Activated CD4-positive, alpha-beta T cell treated with anti-CD3 and anti-CD28 coated beads for 36 hours (primary cell): ENCODE results near the gene TMEM14C. TPM values are rescaled to one million over a fixed set of nuclear protein-coding genes. Genes with fewer than 3 reads are reported as not detected.

Experiments
- ATAC-seq: fragments of 200-7000 bp; cut with Tn5 transposase; one replicate; pipeline ENCODE4 v1.10.0; 2021; ENCODE audit warnings: mild to moderate bottlenecking, moderate library complexity
- CTCF ChIA-PET: fragments of 350-600 bp; sonication (Branson Sonifier 250); formaldehyde crosslinking; loops from one replicate; lab custom pipeline; 2021; ENCODE audit warnings: antibody characterized with exemption; lab: Charles Lee
- POLR2A ChIA-PET: fragments of 350-600 bp; sonication (Branson Sonifier 250); formaldehyde crosslinking; loops from one replicate; lab custom pipeline; 2021; ENCODE audit warnings: antibody characterized with exemption, inconsistent platforms; lab: Charles Lee
- DNase-seq: peaks from one replicate; pipeline ENCODE4 v3.0.0-alpha.2; 2020
- H3K27ac Mint-ChIP-seq: one replicate; pipeline ENCODE4 v1.8.0; 2021; ENCODE audit warnings: mixed read lengths
- H3K27me3 Mint-ChIP-seq: one replicate; pipeline ENCODE4 v1.8.0; 2021; ENCODE audit warnings: mixed read lengths
- H3K36me3 Mint-ChIP-seq: one replicate; pipeline ENCODE4 v1.8.0; 2021; ENCODE audit warnings: low read depth, mixed read lengths
- H3K4me1 Mint-ChIP-seq: one replicate; pipeline ENCODE4 v1.8.0; 2021; ENCODE audit warnings: mixed read lengths
- H3K4me3 Mint-ChIP-seq: one replicate; pipeline ENCODE4 v1.8.0; 2021; ENCODE audit warnings: mild to moderate bottlenecking, moderate library complexity, mixed read lengths
- H3K9me3 Mint-ChIP-seq: one replicate; pipeline ENCODE4 v1.8.0; 2021; ENCODE audit warnings: low read depth, mixed read lengths
- intact Hi-C, 2 experiments: fragments of 100-400 bp; cut with DNase I in 1 of 2; cut with micrococcal nuclease in 1 of 2; formaldehyde crosslinking; loops; one replicate each; pipeline versions ENCODE4 v1.14.2 to v1.15.1; 2022 to 2024; cut with DNase I, micrococcal nuclease
- total RNA-seq, 2 experiments: library from RNA; stranded (reverse); gene quantifications; one replicate each; pipeline ENCODE4 v1.2.3, GENCODE V29; 2021

The TMEM14C gene
- total RNA-seq, 2 experiments from 2014 or later: 67.6 to 81.7 TPM

GRCh38 chr6:10763006-10763405 lies 40.1 kb downstream of the TMEM14C start:
- Mint-ChIP-seq H3K9me3 (no peaks in the 10 kb centered on the region), H3K4me3 (no peak overlapping the region), H3K27me3 (no peaks in the 10 kb centered on the region), H3K4me1 (peaks cover 17% of the 10 kb centered on the region), H3K36me3 (peaks cover 35% of the 10 kb centered on the region), H3K27ac (no peak overlapping the region)
- intact Hi-C loops: no loop called here
- DNase-seq (no peak), ATAC-seq (no peak)
- CTCF ChIA-PET: no interaction called here
- POLR2A ChIA-PET: no interaction called here

- no peaks in the 10 kb centered on the region for H3K9me3 Mint-ChIP-seq
- no peaks in the 10 kb centered on the region for H3K4me1 Mint-ChIP-seq
- DNase-seq: no peak
- intact Hi-C loops: no loop called here
- POLR2A ChIA-PET: no interaction called here
- no peaks in the 10 kb centered on the region for H3K27me3 Mint-ChIP-seq
- no peak for ATAC-seq
- H3K36me3 Mint-ChIP-seq: peaks cover 17% of the 10 kb centered on the region
- CTCF ChIA-PET: no interaction called here
- H3K27ac Mint-ChIP-seq: no peak overlapping the region
- no peak overlapping the region for H3K4me3 Mint-ChIP-seq
Observed at GRCh38 chr6:10769419-10769818, 46.5 kb downstream of the TMEM14C start.

- intact Hi-C loops: no loop called here
- Mint-ChIP-seq H3K27ac (no peak overlapping the region), H3K4me3 (no peak overlapping the region), H3K9me3 (no peaks in the 10 kb centered on the region), H3K36me3 (peaks cover 22% of the 10 kb centered on the region), H3K27me3 (no peaks in the 10 kb centered on the region), H3K4me1 (no peaks in the 10 kb centered on the region)
- ChIA-PET POLR2A (no interaction called here), CTCF (interaction anchor here (0.7 to 1.6 kb wide), 4 partner anchors 12 to 52 kb away, joined by 3 to 4 read pairs (median 4); no protein-coding TSS in a partner anchor)
- DNase-seq: no peak
- ATAC-seq: no peak
Observed at GRCh38 chr6:10771371-10771894, 48.6 kb downstream of the TMEM14C start.

DNA sequence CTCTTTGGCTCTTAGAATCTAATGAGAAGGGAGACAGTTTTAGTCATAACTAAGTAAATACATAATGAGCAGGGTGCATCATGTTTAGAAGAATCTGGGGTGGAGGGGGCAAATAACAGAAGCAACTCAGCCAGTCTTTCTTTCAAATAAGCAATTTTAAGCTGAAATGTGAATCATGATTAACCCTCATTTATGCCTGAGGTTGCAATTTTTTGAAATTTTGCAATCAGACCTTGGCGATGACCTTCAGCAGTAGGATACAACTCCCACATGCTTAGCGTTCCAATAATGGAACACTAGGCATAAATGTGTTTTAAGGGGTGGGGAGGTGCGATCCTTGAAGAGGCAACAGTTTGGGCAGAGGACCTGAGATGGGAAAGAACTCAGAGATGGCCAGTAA lies 55.4 kb downstream of the TMEM14C start:
- no peak overlapping the region for H3K4me3 Mint-ChIP-seq
- H3K27me3 Mint-ChIP-seq: no peaks in the 10 kb centered on the region
- POLR2A ChIA-PET: no interaction called here
- no peak overlapping the region for H3K27ac Mint-ChIP-seq
- H3K9me3 Mint-ChIP-seq: no peaks in the 10 kb centered on the region
- H3K36me3 Mint-ChIP-seq: peaks cover 25% of the 10 kb centered on the region
- H3K4me1 Mint-ChIP-seq: no peaks in the 10 kb centered on the region
- intact Hi-C loops: no loop called here
- DNase-seq (no peak), ATAC-seq (no peak)
- CTCF ChIA-PET: interaction anchor here (0.7 kb wide), 1 partner anchor 12 kb away, joined by 3 read pairs; no protein-coding TSS in a partner anchor

GRCh38 chr6:10779076-10779475 lies 56.2 kb downstream of the TMEM14C start:
- Mint-ChIP-seq H3K9me3 (no peaks in the 10 kb centered on the region), H3K4me3 (no peak overlapping the region), H3K36me3 (peaks cover 29% of the 10 kb centered on the region), H3K27me3 (no peaks in the 10 kb centered on the region), H3K27ac (no peak overlapping the region), H3K4me1 (no peaks in the 10 kb centered on the region)
- ChIA-PET CTCF (no interaction called here), POLR2A (no interaction called here)
- ATAC-seq: no peak
- DNase-seq: no peak
- intact Hi-C loops: no loop called here

Other genes with a start within 250 kb of the TMEM14C start
- 1 to 10 TPM; 1.6 to 2.2 TPM for gene GCNT2, start 201.7 kb upstream of the TMEM14C start, total RNA-seq
- gene C6orf52, start 28.5 kb upstream of the TMEM14C start, total RNA-seq: 1 to 10 TPM; 1.2 to 2.4 TPM
- gene PAK1IP1, start 28.1 kb upstream of the TMEM14C start, total RNA-seq: 10 to 100 TPM; 35.6 to 39.4 TPM
- gene TMEM14B, start 24.7 kb downstream of the TMEM14C start, total RNA-seq: 10 to 100 TPM; 77.2 to 99.3 TPM
- under 1 TPM; 0.42 to 0.43 TPM for gene MAK, start 115.5 kb downstream of the TMEM14C start, total RNA-seq
- gene GCM2, start 159.0 kb downstream of the TMEM14C start, total RNA-seq: not detected
- under 1 TPM in 1 of 2 experiments, not detected in 1; 0.25 TPM for gene SYCP2L, start 164.0 kb downstream of the TMEM14C start, total RNA-seq